H1 (cell line): ENCODE results near the gene FMN2.

Experiments used
- CTCF ChIP-seq, 3 experiments: IDR thresholded peaks; 1 replicate in 2 of 3; 2 replicates in 1 of 3; pipeline versions ENCODE4 v1.5.1 to v1.6.1; 2011; ENCODE audit warnings: low read length in 3 of 3, mild to moderate bottlenecking in 3 of 3, inconsistent platforms in 2 of 3, low read depth in 1 of 3, moderate library complexity in 1 of 3; ENCODE audit not compliant: insufficient read depth in 1 of 3; ENCODE audit errors: control extremely low read depth in 1 of 3
- NRF1 ChIP-seq: IDR thresholded peaks from 2 replicates; pipeline ENCODE4 v1.6.1; 2011; ENCODE audit warnings: mild to moderate bottlenecking, low read depth, low read length, improper control_type of control experiment
- RFX5 ChIP-seq: IDR thresholded peaks from 2 replicates; pipeline ENCODE4 v1.6.1; 2011; ENCODE audit warnings: low read depth, low read length, improper control_type of control experiment, borderline replicate concordance

- TF ChIP-seq RFX5, result no peak
- TF ChIP-seq NRF1, result no peak
- no peak for TF ChIP-seq CTCF (IDR thresholded peaks at IDR 0.05; ENCODE audit: control extremely low read depth in 1 of 3, insufficient read depth in 1 of 3, low read depth in 1 of 3, low read length in 3 of 3)
Observed at GRCh38 chr1:240362046-240362445, 270.4 kb downstream of the FMN2 start.
